IPS-NIHi7 (cell line): ENCODE results near the gene ATXN1.
A peak's percentile ranks its signal among the peaks of the same experiment; 100 is the strongest.
"Not testable (repeated sequence)": the region's sequence is repeated elsewhere in the genome, so short reads cannot be mapped to it uniquely, and the experiment has no call there.

Experiments
- DNase-seq: peaks from one replicate; pipeline ENCODE4 v3.0.0; 2012; ENCODE audit warnings: mixed read lengths; ENCODE audit errors: extremely low spot score

Gene ATXN1

DNA sequence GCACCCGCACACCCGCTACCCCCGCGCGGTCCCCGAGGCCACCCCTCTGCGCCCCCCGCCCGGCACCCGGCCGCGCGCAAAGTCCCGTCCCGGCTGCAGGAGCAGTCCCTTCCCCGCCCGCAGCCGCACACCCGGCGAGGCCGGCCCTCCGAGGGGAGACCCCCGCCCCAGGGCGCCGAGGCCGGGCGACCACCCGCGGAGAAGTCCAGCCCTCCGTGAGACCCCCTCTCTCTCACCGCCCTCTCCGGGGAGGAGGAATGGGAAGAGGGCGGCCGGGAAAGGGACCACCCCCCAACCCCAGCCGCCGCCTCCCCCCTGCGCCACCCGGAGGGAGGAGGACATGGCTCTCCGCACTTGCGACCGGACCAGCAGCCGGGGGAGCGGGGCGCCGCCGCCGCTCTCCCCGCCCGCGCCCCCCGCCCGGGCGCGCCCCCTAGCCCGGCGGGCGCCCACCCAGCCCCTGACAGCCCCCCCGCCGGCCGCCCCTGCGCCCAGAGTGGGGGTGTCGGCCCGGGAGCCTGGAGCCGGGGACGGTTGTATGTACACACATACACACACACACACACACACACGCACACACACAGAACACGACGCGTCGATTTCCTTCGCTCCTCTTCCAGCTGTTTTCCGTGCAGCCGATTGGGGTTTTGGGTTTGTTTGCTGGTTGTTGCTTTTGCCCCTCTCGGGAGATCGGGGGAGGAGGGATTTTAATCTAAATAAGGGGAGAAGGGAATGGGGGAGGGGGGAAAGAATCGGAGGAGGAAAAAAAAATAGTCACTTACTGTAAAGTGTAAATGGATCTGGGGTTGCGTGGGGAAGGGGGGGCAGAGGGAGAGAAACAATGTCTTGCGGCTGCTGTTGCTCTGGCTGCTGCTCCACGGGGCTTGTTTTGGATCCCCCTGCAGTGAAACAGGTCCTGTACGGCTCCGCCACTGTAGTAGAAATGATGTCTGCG lies at the start of gene ATXN1:
TSS of gene ATXN1 (minus strand) at position 945 of the 955 bp plus-strand sequence.
- peak; percentile 29 for DNase-seq

GRCh38 chr6:16810411-16810810 lies 49.2 kb upstream of the ATXN1 start:
- DNase-seq = no peak

GRCh38 chr6:16809753-16810358 lies 48.6 kb upstream of the ATXN1 start:
- DNase-seq = no peak

GRCh38 chr6:16807956-16808355 lies 46.7 kb upstream of the ATXN1 start:
- DNase-seq = no peak

DNA sequence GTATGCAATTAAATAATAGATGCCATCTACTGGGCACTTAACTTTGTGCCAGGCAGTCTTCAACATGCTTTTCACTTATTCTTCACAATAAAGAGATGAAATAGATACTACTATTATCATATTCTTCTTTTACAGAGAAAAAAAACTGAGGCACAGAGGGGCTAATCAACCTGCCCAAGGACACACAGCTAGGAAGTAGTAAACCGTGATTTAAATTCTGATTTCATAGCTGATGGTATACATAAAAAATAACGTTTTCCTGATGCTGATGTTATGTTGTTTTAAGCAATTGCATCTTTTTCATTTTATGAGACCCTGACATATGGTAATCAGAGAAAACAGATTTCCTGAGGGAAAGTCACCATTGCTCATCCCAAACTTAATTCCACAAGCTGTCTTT lies 45.1 kb upstream of the ATXN1 start:
- DNase-seq = no peak

DNA sequence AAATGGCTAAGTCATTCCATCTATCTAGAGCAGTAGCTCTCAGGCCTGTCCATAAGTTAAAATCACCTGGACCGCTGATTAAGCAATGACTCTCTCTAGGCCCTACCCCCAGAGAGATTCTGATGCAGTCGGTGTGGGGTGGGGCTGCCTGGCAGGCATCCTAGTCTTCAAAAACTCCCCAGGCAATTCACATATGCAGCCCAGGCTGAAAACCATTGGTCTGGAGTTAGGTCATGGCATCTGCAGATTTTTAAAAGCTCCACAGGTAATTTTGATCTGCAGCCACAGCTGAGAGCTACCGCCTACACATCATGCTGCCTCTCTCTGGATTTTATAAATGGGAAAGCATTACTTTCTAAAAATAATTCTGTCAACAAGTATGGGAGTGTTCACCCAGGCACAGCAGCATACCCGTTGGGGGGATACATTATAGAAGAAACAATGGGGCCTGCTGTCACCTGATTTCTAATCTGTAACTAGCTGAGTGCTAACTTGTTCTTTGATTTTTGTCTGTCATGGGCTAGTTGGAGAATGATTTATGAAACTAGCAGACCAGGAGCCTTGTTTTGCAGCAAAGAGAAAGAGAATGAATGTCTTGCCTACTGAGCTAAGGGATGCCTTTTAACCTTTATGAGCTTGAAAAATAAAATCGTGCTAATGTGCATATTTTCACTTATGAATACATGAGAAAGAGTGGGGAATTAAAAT lies 44.1 kb upstream of the ATXN1 start:
- peak; percentile 24 for DNase-seq

DNA sequence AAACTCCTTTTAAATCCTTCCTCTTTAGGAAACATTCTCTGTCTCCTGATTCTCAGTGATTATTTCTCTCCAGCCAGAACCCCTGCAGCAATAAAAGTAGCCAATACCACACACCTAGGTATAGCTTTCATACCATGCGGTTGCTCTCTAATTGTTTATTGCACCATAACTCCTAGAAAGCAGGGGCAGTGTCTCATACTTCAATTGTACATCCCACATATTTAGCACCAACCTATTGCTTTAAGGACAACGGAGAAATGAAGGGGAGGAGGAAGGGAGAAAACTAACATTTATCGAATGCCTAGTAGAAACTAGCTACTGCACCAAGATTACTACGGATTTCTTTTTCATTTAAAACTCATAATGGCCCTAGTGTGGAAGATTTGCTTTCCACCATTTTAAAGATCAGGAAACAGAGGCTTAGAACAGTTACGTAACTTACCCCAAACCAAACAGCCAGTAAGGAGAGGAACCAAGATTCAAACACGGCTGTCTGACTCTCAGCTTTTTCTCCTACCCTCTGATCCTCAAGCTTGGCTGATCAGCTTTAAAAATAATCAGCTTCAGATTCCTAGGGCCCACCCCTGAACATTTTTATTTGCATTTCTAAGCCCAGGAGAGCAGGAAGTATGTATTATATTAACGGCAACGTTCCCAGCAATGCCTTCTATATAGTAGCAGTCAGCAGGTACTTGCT lies 43.4 kb upstream of the ATXN1 start:
- no peak for DNase-seq

DNA sequence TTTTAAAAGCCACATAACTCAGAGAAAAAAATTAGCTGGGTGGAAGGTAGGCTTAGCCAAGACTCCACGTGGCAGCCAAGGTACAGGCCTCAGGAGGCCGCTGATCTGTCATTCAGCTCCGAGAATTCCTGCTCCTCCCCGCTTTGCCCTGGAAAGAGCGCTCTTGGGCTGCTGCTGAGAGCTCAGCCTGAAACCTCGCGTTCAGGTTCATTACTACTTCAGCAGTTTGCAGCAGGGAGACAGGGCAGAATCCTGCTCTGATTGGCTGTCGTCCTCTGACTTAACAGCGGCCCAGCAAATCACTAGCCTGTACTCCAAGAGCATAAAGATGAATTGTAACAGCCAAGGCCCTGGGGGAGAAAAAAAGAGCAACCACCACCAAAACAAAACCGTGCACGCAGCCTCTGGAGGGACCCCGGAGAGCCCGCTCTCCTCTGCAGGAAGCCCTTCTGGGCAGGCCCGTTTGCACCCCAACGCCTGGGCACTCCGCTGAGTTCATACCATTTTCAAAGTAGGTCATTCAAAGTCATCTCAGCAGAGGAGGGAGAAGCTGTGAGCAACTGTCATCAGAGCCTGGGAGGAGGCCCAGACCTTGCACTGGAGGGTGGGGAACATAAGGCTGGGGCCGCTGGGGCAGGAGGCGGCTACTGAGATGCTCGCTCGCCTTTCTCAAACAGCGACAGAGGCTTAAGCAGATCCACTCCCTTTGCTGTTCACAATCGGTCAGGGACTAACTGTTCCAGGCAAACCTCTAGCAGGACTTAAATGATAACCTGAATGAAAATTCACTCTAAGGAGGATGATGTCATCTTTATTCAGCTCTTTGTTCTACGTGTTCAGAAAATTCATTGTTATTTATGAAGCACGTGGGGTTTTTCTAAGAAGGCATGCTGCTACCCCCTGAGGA lies 42.3 kb upstream of the ATXN1 start:
- DNase-seq = peak; percentile 85

DNA sequence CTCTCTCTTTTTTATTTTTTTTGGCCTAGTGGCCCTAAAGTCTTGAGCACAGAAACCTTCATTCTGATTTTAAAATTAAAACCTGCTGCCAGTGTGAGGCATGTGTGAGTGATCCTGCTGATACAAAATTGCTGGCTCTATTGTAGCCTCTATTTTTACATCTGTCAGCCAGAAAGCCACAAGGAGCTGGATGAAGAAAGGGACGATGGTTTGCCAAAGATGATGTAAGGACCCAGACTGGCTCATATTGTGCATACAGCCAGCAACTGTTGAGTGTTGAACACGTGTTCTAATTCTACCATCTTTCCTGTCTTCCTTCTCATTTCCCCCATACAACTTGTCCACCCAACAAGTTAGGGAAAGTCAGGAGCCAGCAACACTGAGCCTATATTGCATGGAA lies 40.8 kb upstream of the ATXN1 start:
- no peak for DNase-seq

DNA sequence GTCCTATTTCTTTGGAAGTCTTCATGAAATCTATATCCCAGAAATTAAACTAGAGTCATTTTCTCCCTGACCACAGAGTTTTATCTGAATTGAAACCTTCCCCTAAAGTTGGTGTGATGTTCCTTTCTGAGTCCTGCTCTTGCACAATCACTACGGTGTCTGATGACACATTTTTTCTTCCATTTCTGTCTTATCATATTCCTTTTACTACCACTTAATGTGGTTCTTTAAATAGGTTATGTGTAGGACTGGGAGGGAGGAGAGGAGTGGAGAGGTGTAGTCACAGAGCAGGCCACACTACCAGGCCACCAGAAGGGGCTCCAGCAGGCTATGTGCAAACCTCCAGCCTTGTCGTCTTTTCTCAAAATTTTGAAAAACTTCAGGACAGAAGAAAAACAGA lies 39.7 kb upstream of the ATXN1 start:
- no peak for DNase-seq

GRCh38 chr6:16800341-16800740 lies 39.1 kb upstream of the ATXN1 start:
- no peak for DNase-seq

- no peak for DNase-seq
Observed at GRCh38 chr6:16799279-16800193, 38.3 kb upstream of the ATXN1 start.

GRCh38 chr6:16793828-16794412 lies 32.7 kb upstream of the ATXN1 start:
- no peak for DNase-seq

GRCh38 chr6:16789329-16790038 lies 28.2 kb upstream of the ATXN1 start:
- no peak for DNase-seq

DNA sequence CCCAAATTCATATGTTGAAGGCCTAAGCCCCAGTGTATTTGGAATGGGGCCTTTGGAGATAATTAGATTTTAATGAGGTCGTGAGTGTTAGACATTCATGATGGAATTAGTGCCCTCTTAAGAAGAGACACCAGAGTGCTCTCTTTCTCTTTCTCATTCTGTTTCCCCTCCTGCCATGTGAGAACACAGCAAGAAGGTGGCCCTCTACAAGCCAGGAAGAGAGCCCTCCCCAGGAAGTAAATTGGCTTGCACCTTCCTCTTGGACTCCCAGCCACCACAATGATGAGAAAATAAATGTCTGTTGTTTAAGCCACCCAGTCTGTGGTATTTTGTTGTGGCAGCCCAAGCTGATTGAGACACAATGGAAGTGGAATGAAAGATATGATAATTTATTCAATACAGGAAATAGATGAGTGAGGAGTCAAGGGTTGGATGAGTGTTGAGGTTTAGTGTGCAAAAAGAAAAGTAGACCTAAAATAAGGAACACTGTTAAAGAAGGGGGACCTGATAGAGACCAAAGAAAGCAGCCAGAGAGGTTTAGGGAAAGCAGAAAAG lies 25.9 kb upstream of the ATXN1 start:
- no peak for DNase-seq

GRCh38 chr6:16785496-16785895 lies 24.2 kb upstream of the ATXN1 start:
- DNase-seq = no peak

DNA sequence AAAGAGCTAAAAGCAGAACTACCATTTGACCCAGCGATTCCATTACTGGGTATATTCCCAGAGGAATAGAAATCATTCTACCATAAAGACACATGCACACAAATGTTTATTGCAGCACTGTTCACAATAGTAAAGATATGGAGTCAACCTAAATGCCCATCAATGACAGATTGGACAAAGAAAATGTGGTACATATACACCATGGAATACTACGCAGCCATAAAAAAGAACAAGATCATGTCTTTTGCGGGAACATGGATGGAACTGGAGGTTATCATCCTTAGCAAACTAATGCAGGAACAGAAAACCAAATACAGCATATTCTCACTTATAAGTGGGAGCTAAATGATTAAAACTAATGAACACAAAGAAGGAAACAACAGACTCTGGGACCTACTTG lies 23.7 kb upstream of the ATXN1 start:
- not testable (repeated sequence) for DNase-seq

DNA sequence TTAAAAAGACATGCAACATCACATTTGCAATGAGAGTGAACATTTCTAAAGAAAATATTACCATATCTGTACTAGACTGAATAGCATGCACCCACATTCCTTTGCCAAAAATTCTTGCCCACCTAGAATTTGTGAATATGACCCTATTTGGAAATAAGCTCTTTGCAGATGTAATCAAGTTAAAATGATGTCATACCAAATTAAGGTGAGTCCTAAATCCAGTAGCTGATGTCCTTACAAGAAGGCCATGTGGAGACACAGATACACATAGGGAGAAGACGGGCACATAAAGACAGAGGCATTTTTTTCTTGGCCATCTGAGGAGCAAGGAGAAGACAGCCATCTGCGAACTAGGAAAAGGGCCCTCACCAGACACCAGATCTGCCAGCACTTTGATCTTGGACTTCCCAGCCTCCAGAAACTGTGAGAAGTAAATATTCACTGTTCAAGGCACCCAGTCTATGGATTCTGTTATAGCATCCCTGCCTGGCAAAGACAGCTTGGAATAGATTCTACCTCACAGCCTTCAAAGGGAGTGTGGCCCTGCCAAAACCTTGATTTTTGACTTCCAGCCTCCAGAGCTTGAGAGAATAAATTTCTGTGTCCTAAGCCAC lies 22.8 kb upstream of the ATXN1 start:
- DNase-seq = no peak
